Right atrium auricular region (tissue), 2 donors: Measurements from ENCODE around the gene SLC18A2. TPM values are rescaled to one million over a fixed set of nuclear protein-coding genes. Genes with fewer than 3 reads are reported as not detected.

Experiments
- DNase-seq: peaks from one replicate; pipeline ENCODE4 v3.0.0-alpha.2; 2019; ENCODE audit warnings: low spot score
- H3K27ac ChIP-seq, 2 donors: fragments of 200-600 bp; sonication (generic); 1 replicate in 1 of 2; 2 replicates in 1 of 2; pipeline ENCODE4 v1.5.1; 2016 to 2019
- H3K27me3 ChIP-seq, 2 donors: fragments of 200-600 bp; sonication (generic); one replicate each; pipeline versions ENCODE4 v1.5.1 to v1.6.0; 2017 to 2019
- H3K36me3 ChIP-seq: fragments of 200-600 bp; sonication (generic); one replicate; pipeline ENCODE4 v1.5.1; 2016
- H3K4me1 ChIP-seq, 2 donors: fragments of 200-600 bp; sonication (generic); one replicate each; pipeline versions ENCODE4 v1.5.1 to v1.6.0; 2017 to 2019
- H3K4me3 ChIP-seq, 2 donors: fragments of 200-600 bp; sonication (generic); 1 replicate in 1 of 2; 2 replicates in 1 of 2; pipeline ENCODE4 v1.5.1; 2017 to 2019; ENCODE audit warnings: mild to moderate bottlenecking in 1 of 2, moderate library complexity in 1 of 2
- H3K9me3 ChIP-seq, 2 donors: fragments of 200-600 bp; sonication (generic); one replicate each; pipeline ENCODE4 v1.5.1; 2019
- total RNA-seq, 2 donors: library from RNA; depleted of rRNA; stranded (reverse); fragments of >200 nt; gene quantifications; one replicate each; pipeline ENCODE4 v1.1.0, GENCODE V29; 2016
- TF ChIP-seq, protein P1 (sequence below), 2 donors: fragments of 200-600 bp; sonication (generic); IDR thresholded peaks; one replicate each; pipeline ENCODE4 v1.5.1; 2019; ENCODE audit warnings: antibody characterized with exemption in 2 of 2

Gene SLC18A2
- total RNA-seq, 2 donors from 2014 or later = 0.22 TPM; not detected in 1

GRCh38 chr10:117266812-117267211, 25.9 kb downstream of the SLC18A2 start:
- Histone ChIP-seq H3K36me3 (no peaks in the 10 kb centered on the region), H3K9me3 (no peaks in the 10 kb centered on the region), H3K4me1 (no peaks in the 10 kb centered on the region), H3K4me3 (no peak overlapping the region), H3K27me3 (no peaks in the 10 kb centered on the region), H3K27ac (no peak overlapping the region)
- TF ChIP-seq, protein P1, sequence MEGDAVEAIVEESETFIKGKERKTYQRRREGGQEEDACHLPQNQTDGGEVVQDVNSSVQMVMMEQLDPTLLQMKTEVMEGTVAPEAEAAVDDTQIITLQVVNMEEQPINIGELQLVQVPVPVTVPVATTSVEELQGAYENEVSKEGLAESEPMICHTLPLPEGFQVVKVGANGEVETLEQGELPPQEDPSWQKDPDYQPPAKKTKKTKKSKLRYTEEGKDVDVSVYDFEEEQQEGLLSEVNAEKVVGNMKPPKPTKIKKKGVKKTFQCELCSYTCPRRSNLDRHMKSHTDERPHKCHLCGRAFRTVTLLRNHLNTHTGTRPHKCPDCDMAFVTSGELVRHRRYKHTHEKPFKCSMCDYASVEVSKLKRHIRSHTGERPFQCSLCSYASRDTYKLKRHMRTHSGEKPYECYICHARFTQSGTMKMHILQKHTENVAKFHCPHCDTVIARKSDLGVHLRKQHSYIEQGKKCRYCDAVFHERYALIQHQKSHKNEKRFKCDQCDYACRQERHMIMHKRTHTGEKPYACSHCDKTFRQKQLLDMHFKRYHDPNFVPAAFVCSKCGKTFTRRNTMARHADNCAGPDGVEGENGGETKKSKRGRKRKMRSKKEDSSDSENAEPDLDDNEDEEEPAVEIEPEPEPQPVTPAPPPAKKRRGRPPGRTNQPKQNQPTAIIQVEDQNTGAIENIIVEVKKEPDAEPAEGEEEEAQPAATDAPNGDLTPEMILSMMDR (IDR thresholded peaks at IDR 0.05) = no peak
- DNase-seq = no peak

- Histone ChIP-seq H3K9me3 (no peaks in the 10 kb centered on the region), H3K4me3 (no peak overlapping the region), H3K27ac (no peak overlapping the region), H3K27me3 (no peaks in the 10 kb centered on the region), H3K36me3 (no peaks in the 10 kb centered on the region), H3K4me1 (no peaks in the 10 kb centered on the region)
- TF ChIP-seq, protein P1 (IDR thresholded peaks at IDR 0.05) = no peak
- DNase-seq = no peak
These were observed 27.3 kb downstream of the SLC18A2 start for GRCh38 chr10:117268258-117268657.

DNA sequence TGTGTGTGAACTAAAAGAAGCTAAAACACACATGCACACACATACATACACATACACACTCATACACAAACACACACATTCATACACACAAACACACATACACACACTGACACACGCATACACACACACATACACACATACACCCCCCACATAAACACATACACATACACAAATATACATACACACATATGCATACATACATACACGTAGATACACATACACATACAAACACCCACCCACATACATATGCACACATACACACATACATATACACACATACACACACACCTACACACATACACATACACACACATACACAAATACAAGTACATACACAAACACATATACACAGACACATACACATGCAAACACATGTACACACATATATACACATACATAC, 28.0 kb downstream of the SLC18A2 start:
- DNase-seq = no peak
- Histone ChIP-seq H3K9me3 (no peaks in the 10 kb centered on the region), H3K36me3 (no peaks in the 10 kb centered on the region), H3K27me3 (no peaks in the 10 kb centered on the region), H3K4me1 (no peaks in the 10 kb centered on the region), H3K27ac (no peak overlapping the region), H3K4me3 (no peak overlapping the region)
- TF ChIP-seq, protein P1 (IDR thresholded peaks at IDR 0.05) = no peak

GRCh38 chr10:117271427-117271826, 30.5 kb downstream of the SLC18A2 start:
- no peaks in the 10 kb centered on the region for H3K4me1 ChIP-seq
- H3K9me3 ChIP-seq = no peaks in the 10 kb centered on the region
- H3K27ac ChIP-seq = no peak overlapping the region
- TF ChIP-seq, protein P1 (IDR thresholded peaks at IDR 0.05) = no peak
- H3K27me3 ChIP-seq = no peaks in the 10 kb centered on the region
- no peak for DNase-seq
- no peak overlapping the region for H3K4me3 ChIP-seq
- H3K36me3 ChIP-seq = no peaks in the 10 kb centered on the region

DNA sequence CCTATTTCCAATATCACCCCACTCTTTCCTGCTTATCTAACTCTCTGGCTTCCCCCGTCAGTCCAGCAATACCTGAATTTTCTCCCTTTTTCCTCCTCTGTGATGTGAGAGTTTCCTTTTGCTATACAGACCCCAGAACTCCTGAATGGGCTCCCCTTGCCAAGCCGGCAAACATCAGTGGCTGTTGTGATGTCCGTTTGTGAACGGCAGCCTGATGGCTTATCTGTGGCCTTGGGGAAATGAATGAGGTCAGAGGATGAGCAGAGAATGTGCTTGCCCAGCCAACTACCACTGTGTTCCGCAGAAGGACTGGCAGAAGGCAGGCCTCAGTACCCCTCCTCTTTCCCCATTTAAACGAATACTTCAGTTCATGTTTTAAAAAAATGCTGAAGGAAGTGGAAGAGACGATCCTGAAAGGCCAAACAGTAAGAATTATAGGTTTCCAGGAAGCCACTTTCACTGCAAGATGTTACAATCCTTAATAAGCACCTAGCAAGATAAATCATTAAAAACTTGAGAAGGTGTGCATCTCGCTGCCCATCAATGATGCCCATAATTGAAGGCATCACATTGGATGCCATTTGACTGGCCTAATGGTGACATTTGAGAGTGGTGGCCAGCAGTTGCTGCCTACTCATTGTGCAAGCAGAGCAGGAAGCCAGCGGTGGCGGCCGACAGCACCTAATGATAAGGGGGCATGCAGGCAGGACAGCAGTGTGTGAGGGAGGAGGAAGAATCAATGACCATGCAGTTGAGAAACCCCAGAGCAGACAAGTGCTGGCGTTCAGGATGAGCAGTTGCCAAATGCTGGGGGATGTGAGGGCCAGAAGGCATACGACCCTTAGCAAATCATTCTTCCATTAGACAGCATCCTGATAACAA, 31.5 kb downstream of the SLC18A2 start:
- TF ChIP-seq, protein P1 (IDR thresholded peaks at IDR 0.05) = no peak
- DNase-seq = no peak
- Histone ChIP-seq H3K36me3 (no peaks in the 10 kb centered on the region), H3K27me3 (no peaks in the 10 kb centered on the region), H3K9me3 (no peaks in the 10 kb centered on the region), H3K4me3 (no peak overlapping the region), H3K27ac (no peak overlapping the region), H3K4me1 (no peaks in the 10 kb centered on the region)
